ENCODE data around the gene ECHS1.
A peak's percentile ranks its signal among the peaks of the same experiment; 100 is the strongest.
"Not testable (repeated sequence)": the region's sequence is repeated elsewhere in the genome, so short reads cannot be mapped to it uniquely, and the experiment has no call there.

The ECHS1 gene

DNA sequence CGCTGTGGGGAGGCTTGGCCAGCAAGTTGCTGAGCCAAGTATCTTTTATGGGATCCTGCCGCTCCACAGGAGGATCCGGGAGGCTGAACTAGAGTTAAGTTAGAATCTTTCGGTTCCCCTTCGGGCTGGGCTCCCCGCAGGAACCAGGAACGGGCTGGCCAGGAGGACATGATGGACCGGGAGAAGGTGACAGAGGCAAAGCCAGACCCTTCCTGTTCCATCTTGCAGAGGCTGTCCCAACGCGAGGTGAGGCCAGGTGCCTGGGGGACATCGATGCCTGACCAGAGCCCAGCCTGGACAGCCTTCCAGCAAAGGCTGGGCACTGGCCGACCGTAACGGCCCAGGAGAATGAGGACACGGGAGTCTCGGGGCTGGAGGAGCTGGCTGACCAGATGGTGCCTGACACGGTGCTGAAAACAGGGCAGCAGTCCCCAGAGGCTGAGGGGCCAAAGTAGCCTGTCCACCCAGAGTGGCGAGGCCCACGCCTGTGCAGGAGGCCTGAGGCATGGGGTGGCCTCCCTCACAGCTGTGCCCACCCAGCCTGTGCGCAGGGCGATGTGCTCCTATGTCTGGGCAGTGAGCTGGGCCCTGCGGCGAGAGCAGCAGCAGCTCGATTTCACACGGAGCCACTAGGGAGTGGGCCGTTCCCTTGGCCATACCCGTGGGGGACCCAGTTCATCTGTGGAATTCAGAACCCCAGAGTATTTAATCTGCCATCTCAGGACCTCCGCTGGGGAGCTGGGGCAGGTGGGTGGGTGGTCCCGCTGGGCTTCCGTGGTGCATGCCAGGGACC is 4.1 kb upstream of the ECHS1 start:
- WGBS, 2 experiments (ENCODE audit: insufficient coverage in 2 of 2): 88 to 89% methylated on average over 25 to 30 of the region's 30 CpGs
- H3K4me3 ChIP-seq (ENCODE audit: extremely low read depth, insufficient read depth, low read length, poor library complexity, severe bottlenecking): no peak overlapping the region
- H3K36me3 ChIP-seq (ENCODE audit: control insufficient read depth, insufficient read depth, low read length): no peaks in the 10 kb centered on the region
- H3K4me1 ChIP-seq (ENCODE audit: control insufficient read depth, insufficient read depth, low read length, poor library complexity, severe bottlenecking): no peaks in the 10 kb centered on the region
- H3K9me3 ChIP-seq (ENCODE audit: control insufficient read depth, low read length): no peaks in the 10 kb centered on the region
- no peak overlapping the region for H3K27ac ChIP-seq (ENCODE audit: low read depth, low read length, severe bottlenecking)

DNA sequence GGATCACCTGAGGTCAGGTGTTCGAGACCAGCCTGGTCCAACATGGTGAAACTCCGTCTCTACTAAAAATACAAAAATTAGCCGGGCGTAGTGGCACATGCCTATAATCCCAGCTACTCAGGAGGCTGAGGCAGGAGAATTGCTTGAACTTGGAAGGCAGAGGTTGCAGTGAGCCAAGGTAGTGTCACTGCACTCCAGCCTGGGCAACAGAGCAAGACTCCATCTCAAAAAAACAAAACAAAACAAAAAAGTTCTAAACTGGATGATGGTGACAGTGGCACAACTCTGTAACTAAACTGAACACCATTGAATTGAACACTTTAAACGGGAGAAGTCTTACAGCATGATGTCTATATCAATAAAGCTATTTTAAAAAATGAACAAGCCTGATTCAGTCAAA is 3.0 kb upstream of the ECHS1 start:
- not testable (repeated sequence) for H3K4me3 ChIP-seq (ENCODE audit: extremely low read depth, insufficient read depth, low read length, poor library complexity, severe bottlenecking); H3K27ac ChIP-seq (ENCODE audit: low read depth, low read length, severe bottlenecking); H3K4me1 ChIP-seq (ENCODE audit: control insufficient read depth, insufficient read depth, low read length, poor library complexity, severe bottlenecking); H3K9me3 ChIP-seq (ENCODE audit: control insufficient read depth, low read length); H3K36me3 ChIP-seq (ENCODE audit: control insufficient read depth, insufficient read depth, low read length)
- 88 to 100% methylated on average over 1 to 5 of the region's 5 CpGs for WGBS, 2 experiments (ENCODE audit: insufficient coverage in 2 of 2)

GRCh38 chr10:133375357-133376115 is 2.4 kb upstream of the ECHS1 start:
- Histone ChIP-seq H3K4me3 (ENCODE audit: extremely low read depth, insufficient read depth, low read length, poor library complexity, severe bottlenecking) (no peak overlapping the region), H3K27ac (ENCODE audit: low read depth, low read length, severe bottlenecking) (no peak overlapping the region), H3K9me3 (ENCODE audit: control insufficient read depth, low read length) (no peaks in the 10 kb centered on the region), H3K36me3 (ENCODE audit: control insufficient read depth, insufficient read depth, low read length) (peaks cover 7% of the 10 kb centered on the region), H3K4me1 (ENCODE audit: control insufficient read depth, insufficient read depth, low read length, poor library complexity, severe bottlenecking) (no peaks in the 10 kb centered on the region)
- WGBS, 2 experiments (ENCODE audit: insufficient coverage in 2 of 2): 72 to 77% methylated on average over 9 to 10 of the region's 12 CpGs

DNA sequence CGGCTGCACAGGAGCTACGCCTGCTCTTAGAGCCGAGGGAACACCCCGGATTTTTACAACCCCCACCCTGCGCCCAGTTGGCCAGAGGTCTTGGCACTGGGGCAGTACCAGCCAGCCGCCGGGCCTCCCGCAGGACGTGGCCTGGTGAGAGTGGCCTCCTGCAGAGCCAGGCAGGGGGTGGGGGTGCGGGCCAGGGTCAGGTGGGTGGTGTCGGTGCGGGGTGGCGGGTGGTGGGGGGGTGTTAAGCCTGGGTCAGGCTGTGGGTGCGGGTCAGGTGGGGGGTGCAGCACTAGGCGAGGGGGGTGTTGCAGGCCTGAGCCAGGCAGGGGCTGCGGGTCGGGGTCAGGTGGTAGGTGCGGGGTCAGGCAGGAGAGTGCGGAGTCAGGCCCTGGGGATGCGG is 647 bp downstream of the ECHS1 start:
- 34 to 77% methylated on average over 8 to 11 of the region's 20 CpGs for WGBS, 2 experiments (ENCODE audit: insufficient coverage in 2 of 2)
- H3K4me3 ChIP-seq (ENCODE audit: extremely low read depth, insufficient read depth, low read length, poor library complexity, severe bottlenecking): peak overlapping the region; percentile 62
- H3K27ac ChIP-seq (ENCODE audit: low read depth, low read length, severe bottlenecking): no peak overlapping the region
- no peaks in the 10 kb centered on the region for H3K4me1 ChIP-seq (ENCODE audit: control insufficient read depth, insufficient read depth, low read length, poor library complexity, severe bottlenecking)
- no peaks in the 10 kb centered on the region for H3K9me3 ChIP-seq (ENCODE audit: control insufficient read depth, low read length)
- peaks cover 34% of the 10 kb centered on the region for H3K36me3 ChIP-seq (ENCODE audit: control insufficient read depth, insufficient read depth, low read length)

GRCh38 chr10:133370030-133370786 is 2.9 kb downstream of the ECHS1 start:
- Histone ChIP-seq H3K27ac (ENCODE audit: low read depth, low read length, severe bottlenecking) (no peak overlapping the region), H3K36me3 (ENCODE audit: control insufficient read depth, insufficient read depth, low read length) (peaks cover 53% of the 10 kb centered on the region), H3K4me3 (ENCODE audit: extremely low read depth, insufficient read depth, low read length, poor library complexity, severe bottlenecking) (no peak overlapping the region), H3K4me1 (ENCODE audit: control insufficient read depth, insufficient read depth, low read length, poor library complexity, severe bottlenecking) (no peaks in the 10 kb centered on the region), H3K9me3 (ENCODE audit: control insufficient read depth, low read length) (no peaks in the 10 kb centered on the region)
- 96 to 97% methylated on average over 23 of the region's 24 CpGs for WGBS, 2 experiments (ENCODE audit: insufficient coverage in 2 of 2)

- no peaks in the 10 kb centered on the region for H3K4me1 ChIP-seq (ENCODE audit: control insufficient read depth, insufficient read depth, low read length, poor library complexity, severe bottlenecking)
- peaks cover 73% of the 10 kb centered on the region for H3K36me3 ChIP-seq (ENCODE audit: control insufficient read depth, insufficient read depth, low read length)
- H3K9me3 ChIP-seq (ENCODE audit: control insufficient read depth, low read length): no peaks in the 10 kb centered on the region
- H3K4me3 ChIP-seq (ENCODE audit: extremely low read depth, insufficient read depth, low read length, poor library complexity, severe bottlenecking): no peak overlapping the region
- WGBS, 2 experiments (ENCODE audit: insufficient coverage in 2 of 2): 87 to 99% methylated on average over 5 to 6 of the region's 7 CpGs
- no peak overlapping the region for H3K27ac ChIP-seq (ENCODE audit: low read depth, low read length, severe bottlenecking)
Measured at GRCh38 chr10:133368153-133368552, 5.0 kb downstream of the ECHS1 start.

- H3K27ac ChIP-seq (ENCODE audit: low read depth, low read length, severe bottlenecking); H3K4me1 ChIP-seq (ENCODE audit: control insufficient read depth, insufficient read depth, low read length, poor library complexity, severe bottlenecking); H3K9me3 ChIP-seq (ENCODE audit: control insufficient read depth, low read length); H3K4me3 ChIP-seq (ENCODE audit: extremely low read depth, insufficient read depth, low read length, poor library complexity, severe bottlenecking): not testable (repeated sequence)
- 80% methylated on average over 1 of the region's 7 CpGs; no CpG with 5 or more reads in 1 of the 2 experiments for WGBS, 2 experiments (ENCODE audit: insufficient coverage in 2 of 2)
- peaks cover 80% of the 10 kb centered on the region for H3K36me3 ChIP-seq (ENCODE audit: control insufficient read depth, insufficient read depth, low read length)
Measured at GRCh38 chr10:133367461-133367860, 5.7 kb downstream of the ECHS1 start.

- H3K36me3 ChIP-seq (ENCODE audit: control insufficient read depth, insufficient read depth, low read length): peaks cover 87% of the 10 kb centered on the region
- H3K4me1 ChIP-seq (ENCODE audit: control insufficient read depth, insufficient read depth, low read length, poor library complexity, severe bottlenecking): no peaks in the 10 kb centered on the region
- 98 to 99% methylated on average over 13 of the region's 13 CpGs for WGBS, 2 experiments (ENCODE audit: insufficient coverage in 2 of 2)
Measured at GRCh38 chr10:133366751-133367150, 6.4 kb downstream of the ECHS1 start.

DNA sequence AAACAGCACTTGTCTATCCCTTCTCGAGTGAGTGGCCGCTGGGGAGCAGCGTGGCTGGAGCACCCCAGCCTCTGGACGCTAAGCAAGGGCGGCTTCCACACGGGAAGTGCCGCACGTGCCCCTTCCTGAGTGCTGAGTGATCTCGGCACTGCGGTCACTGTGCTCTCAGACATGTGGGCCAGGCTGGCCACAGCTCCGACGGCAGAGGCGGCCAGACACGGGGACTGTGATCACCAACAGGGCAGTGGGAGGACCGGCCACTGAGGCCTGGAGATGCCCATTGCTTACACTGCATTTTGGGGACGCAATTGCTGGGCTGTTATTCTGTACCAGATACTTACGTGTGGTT is 7.0 kb downstream of the ECHS1 start:
- Histone ChIP-seq H3K9me3 (ENCODE audit: control insufficient read depth, low read length) (no peaks in the 10 kb centered on the region), H3K27ac (ENCODE audit: low read depth, low read length, severe bottlenecking) (no peak overlapping the region), H3K4me3 (ENCODE audit: extremely low read depth, insufficient read depth, low read length, poor library complexity, severe bottlenecking) (no peak overlapping the region), H3K4me1 (ENCODE audit: control insufficient read depth, insufficient read depth, low read length, poor library complexity, severe bottlenecking) (no peaks in the 10 kb centered on the region), H3K36me3 (ENCODE audit: control insufficient read depth, insufficient read depth, low read length) (peaks cover 88% of the 10 kb centered on the region)
- WGBS, 2 experiments (ENCODE audit: insufficient coverage in 2 of 2): 86 to 89% methylated on average over 13 to 17 of the region's 17 CpGs

More at GRCh38 chr10:133366751-133367150, 6.4 kb downstream of the ECHS1 start:
- Histone ChIP-seq H3K27ac (ENCODE audit: low read depth, low read length, severe bottlenecking) (no peak overlapping the region), H3K4me3 (ENCODE audit: extremely low read depth, insufficient read depth, low read length, poor library complexity, severe bottlenecking) (no peak overlapping the region), H3K9me3 (ENCODE audit: control insufficient read depth, low read length) (no peaks in the 10 kb centered on the region)

DNA sequence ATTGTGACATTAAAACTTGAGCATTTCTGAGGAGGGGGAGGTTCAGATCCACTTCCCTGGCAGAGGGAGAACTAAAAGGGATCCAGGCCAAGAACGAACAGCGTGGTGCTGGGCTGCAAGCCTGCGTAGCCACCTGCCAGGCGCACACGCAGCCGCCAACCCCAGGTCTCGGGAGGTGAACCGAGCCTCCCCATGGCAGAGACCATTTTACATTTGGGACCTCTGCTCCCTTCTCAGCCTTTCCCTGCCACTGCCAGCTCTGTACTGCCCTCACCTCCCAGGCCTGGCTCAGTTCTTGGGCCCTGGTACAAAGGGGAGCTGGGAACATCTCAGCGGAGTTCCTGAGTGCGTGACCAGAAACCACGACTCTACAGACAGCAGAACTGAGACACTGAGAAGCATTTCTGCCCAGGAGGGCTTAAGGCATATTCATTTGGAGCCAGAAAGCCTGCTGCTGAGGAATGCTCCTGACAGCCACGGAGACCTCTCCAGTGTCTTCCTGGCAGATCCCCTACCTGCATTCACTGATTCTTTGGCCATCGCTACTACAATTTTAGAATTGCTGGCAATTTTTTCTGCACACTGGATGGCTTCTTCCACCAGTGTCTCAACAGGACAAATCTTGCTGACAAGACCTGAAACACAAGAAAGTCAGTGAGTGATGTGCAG is 7.6 kb downstream of the ECHS1 start:
- Histone ChIP-seq H3K36me3 (ENCODE audit: control insufficient read depth, insufficient read depth, low read length) (peaks cover 86% of the 10 kb centered on the region), H3K27ac (ENCODE audit: low read depth, low read length, severe bottlenecking) (no peak overlapping the region), H3K4me1 (ENCODE audit: control insufficient read depth, insufficient read depth, low read length, poor library complexity, severe bottlenecking) (no peaks in the 10 kb centered on the region), H3K4me3 (ENCODE audit: extremely low read depth, insufficient read depth, low read length, poor library complexity, severe bottlenecking) (no peak overlapping the region), H3K9me3 (ENCODE audit: control insufficient read depth, low read length) (no peaks in the 10 kb centered on the region)
- WGBS, 2 experiments (ENCODE audit: insufficient coverage in 2 of 2): 87 to 99% methylated on average over 8 to 13 of the region's 13 CpGs

Measured in mesodermal cell (in vitro differentiated cells).